Muscle layer of colon (tissue), 2 donors: ENCODE data around the gene ADARB2.

Source experiments
- H3K27ac ChIP-seq: one replicate; pipeline ENCODE4 v1.7.0; 2013; ENCODE audit warnings: low read depth, mild to moderate bottlenecking, low read length, moderate library complexity
- H3K27me3 ChIP-seq, 2 donors: one replicate each; pipeline ENCODE4 v1.7.0; 2013; ENCODE audit warnings: low read length in 2 of 2, mild to moderate bottlenecking in 2 of 2; ENCODE audit not compliant: insufficient read depth in 2 of 2, control insufficient read depth in 1 of 2
- H3K36me3 ChIP-seq: one replicate; pipeline ENCODE4 v1.7.0; 2013; ENCODE audit warnings: mild to moderate bottlenecking, low read length; ENCODE audit not compliant: insufficient read depth
- H3K4me1 ChIP-seq: one replicate; pipeline ENCODE4 v1.7.0; 2013; ENCODE audit warnings: mild to moderate bottlenecking, low read length; ENCODE audit not compliant: insufficient read depth
- H3K4me3 ChIP-seq, 2 donors: one replicate each; pipeline ENCODE4 v1.7.0; 2013; ENCODE audit warnings: low read length in 2 of 2, low read depth in 1 of 2, mild to moderate bottlenecking in 1 of 2, moderate library complexity in 1 of 2
- H3K9ac ChIP-seq: one replicate; pipeline ENCODE4 v1.7.0; 2013; ENCODE audit warnings: low read length
- H3K9me3 ChIP-seq: one replicate; pipeline ENCODE4 v1.7.0; 2013; ENCODE audit warnings: mild to moderate bottlenecking, low read length
- donor health status: abdominal sarcoma.
- donor health status: Adenocarcinoma of cecum.

Gene ADARB2

DNA sequence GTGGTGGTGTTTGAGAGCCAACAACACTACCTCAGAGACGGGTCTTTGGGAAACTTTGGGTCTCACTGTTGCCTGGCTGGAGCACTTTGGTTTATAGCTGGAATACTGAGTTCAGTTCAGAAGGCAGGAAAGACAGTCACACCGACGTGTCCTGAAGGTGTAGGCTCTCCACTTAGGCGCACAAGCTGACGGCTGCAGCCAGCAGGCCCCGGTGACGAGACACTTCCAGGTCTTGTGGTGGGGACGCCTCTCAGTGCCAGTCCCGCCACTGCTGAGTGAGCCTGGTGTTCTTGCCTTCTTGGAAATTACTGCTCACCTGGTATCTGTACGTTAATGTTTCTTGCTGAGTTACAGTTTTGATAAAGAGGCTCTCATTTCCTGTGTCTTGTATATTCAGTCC is 607.1 kb downstream of the ADARB2 start:
- H3K36me3 ChIP-seq = peaks cover 36% of the 10 kb centered on the region
- no peak overlapping the region for H3K9ac ChIP-seq
- no peak overlapping the region for H3K27ac ChIP-seq
- H3K4me1 ChIP-seq = no peaks in the 10 kb centered on the region
- no peak overlapping the region for H3K4me3 ChIP-seq
- no peaks in the 10 kb centered on the region for H3K27me3 ChIP-seq
- H3K9me3 ChIP-seq = no peaks in the 10 kb centered on the region

DNA sequence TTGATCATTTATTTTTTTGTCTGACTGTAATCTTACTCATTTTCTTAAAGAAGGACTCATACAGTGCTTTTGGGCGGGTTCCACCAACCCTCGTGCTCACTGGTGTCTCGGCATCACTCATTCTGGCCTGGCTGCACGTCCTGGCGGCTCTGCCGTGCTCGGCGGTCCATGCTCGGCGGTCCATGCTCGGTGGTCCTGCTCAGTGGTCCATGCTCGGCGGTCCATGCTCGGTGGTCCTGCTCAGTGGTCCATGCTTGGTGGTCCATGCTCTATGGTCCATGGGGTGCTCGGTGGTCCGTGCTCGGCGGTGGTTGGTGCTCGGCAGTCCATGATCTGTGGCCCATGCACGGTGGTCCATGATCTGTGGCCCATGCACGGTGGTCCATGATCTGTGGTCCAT is 608.7 kb downstream of the ADARB2 start:
- Histone ChIP-seq H3K27ac (no peak overlapping the region), H3K36me3 (peaks cover 51% of the 10 kb centered on the region), H3K27me3 (no peaks in the 10 kb centered on the region), H3K4me3 (no peak overlapping the region), H3K9ac (no peak overlapping the region), H3K9me3 (no peaks in the 10 kb centered on the region), H3K4me1 (no peaks in the 10 kb centered on the region)

DNA sequence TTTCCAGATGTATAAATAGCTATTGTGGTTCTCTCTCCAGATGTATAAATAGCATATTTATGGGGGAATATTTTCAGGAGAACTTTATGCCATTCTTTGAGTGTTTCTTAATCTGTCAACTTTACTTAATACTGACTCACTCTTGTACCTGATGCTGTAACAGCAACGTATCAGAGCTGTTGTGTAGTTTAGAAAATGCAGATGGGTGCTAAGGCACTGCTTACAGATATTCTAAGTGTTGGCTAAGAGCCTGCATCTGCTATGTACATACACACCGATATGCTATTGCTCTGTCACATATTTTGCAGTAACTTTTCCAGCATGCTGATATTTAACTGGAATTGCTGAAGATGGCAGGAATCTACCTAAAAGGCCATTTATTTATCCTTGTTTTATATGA is 609.2 kb downstream of the ADARB2 start:
- Histone ChIP-seq H3K27ac (no peak overlapping the region), H3K4me3 (no peak overlapping the region), H3K9me3 (no peaks in the 10 kb centered on the region), H3K36me3 (peaks cover 56% of the 10 kb centered on the region), H3K9ac (no peak overlapping the region), H3K27me3 (no peaks in the 10 kb centered on the region), H3K4me1 (no peaks in the 10 kb centered on the region)

DNA sequence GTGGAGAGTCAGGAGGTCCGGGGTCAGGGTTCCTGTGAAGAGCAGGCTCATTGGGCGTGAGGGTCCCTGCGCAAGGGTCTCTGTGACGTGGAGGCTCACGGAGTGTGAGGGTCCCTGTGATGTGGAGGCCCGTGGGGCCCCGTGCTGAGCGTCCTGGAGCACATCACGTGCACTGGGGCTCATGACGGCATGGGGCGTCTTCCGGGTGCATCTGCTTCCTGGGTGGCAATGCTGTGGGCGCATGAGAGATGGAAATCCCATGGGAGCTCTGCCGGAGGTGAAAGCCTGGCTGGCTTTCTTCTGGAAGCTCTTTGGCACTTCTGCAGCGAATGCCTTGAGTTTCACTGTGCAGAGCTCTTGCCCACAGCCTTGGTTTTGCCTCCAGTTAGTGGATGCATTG is 609.7 kb downstream of the ADARB2 start:
- Histone ChIP-seq H3K27ac (no peak overlapping the region), H3K9me3 (no peaks in the 10 kb centered on the region), H3K36me3 (peaks cover 58% of the 10 kb centered on the region), H3K4me3 (no peak overlapping the region), H3K4me1 (no peaks in the 10 kb centered on the region), H3K9ac (no peak overlapping the region), H3K27me3 (no peaks in the 10 kb centered on the region)
